Measurements from ENCODE around the gene GLS.
"Not testable (repeated sequence)": the region's sequence is repeated elsewhere in the genome, so short reads cannot be mapped to it uniquely, and the experiment has no call there.

DNA sequence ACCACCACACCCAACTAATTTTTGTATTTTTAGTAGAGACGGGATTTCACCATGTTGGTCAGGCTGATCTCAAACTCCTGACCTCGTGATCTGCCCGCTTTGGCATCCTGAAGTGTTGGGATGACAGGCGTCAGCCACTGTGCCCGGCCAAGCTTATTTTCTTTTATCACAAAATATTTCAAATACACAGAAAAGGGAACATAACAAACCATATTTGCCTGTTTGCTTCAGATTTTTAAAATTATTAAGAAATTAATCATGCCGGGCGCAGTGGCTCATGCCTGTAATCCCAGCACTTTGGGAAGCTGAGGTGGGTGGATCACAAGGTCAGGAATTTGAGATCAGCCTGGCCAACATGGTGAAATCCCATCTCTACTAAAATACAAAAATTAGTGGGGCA, 7.2 kb upstream of the GLS start:
- TF ChIP-seq CTCF (tag by site-specific recombination; IDR thresholded peaks at IDR 0.05); ATF2 (tag by site-specific recombination; IDR thresholded peaks at IDR 0.05; ENCODE audit: low read depth); ZNF626 (tag by site-specific recombination; IDR thresholded peaks at IDR 0.05): not testable (repeated sequence)
- TF ChIP-seq, protein P1, sequence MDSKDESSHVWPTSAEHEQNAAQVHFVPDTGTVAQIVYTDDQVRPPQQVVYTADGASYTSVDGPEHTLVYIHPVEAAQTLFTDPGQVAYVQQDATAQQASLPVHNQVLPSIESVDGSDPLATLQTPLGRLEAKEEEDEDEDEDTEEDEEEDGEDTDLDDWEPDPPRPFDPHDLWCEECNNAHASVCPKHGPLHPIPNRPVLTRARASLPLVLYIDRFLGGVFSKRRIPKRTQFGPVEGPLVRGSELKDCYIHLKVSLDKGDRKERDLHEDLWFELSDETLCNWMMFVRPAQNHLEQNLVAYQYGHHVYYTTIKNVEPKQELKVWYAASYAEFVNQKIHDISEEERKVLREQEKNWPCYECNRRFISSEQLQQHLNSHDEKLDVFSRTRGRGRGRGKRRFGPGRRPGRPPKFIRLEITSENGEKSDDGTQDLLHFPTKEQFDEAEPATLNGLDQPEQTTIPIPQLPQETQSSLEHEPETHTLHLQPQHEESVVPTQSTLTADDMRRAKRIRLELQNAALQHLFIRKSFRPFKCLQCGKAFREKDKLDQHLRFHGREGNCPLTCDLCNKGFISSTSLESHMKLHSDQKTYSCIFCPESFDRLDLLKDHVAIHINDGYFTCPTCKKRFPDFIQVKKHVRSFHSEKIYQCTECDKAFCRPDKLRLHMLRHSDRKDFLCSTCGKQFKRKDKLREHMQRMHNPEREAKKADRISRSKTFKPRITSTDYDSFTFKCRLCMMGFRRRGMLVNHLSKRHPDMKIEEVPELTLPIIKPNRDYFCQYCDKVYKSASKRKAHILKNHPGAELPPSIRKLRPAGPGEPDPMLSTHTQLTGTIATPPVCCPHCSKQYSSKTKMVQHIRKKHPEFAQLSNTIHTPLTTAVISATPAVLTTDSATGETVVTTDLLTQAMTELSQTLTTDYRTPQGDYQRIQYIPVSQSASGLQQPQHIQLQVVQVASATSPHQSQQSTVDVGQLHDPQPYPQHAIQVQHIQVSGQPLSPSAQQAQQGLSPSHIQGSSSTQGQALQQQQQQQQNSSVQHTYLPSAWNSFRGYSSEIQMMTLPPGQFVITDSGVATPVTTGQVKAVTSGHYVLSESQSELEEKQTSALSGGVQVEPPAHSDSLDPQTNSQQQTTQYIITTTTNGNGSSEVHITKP (tag by site-specific recombination; IDR thresholded peaks at IDR 0.05), result not testable (repeated sequence)

All from HEK293 (cell line).